Nephron (organoid): ENCODE results near the gene ERBB4.

Source experiments
- H3K27ac Mint-ChIP-seq, 3 experiments: 2 replicates each; pipeline ENCODE4 v1.8.0; 2020; ENCODE audit warnings: mixed read lengths in 3 of 3, mild to moderate bottlenecking in 2 of 3, moderate library complexity in 1 of 3
- H3K27me3 Mint-ChIP-seq: 2 replicates; pipeline ENCODE4 v1.8.0; 2021; ENCODE audit warnings: low read depth, mild to moderate bottlenecking, moderate library complexity, mixed read lengths
- H3K36me3 Mint-ChIP-seq: 2 replicates; pipeline ENCODE4 v1.8.0; 2020; ENCODE audit warnings: low read depth, mixed read lengths
- H3K4me1 Mint-ChIP-seq: 2 replicates; pipeline ENCODE4 v1.8.0; 2020; ENCODE audit warnings: mixed read lengths
- H3K4me3 Mint-ChIP-seq, 3 experiments: 2 replicates each; pipeline ENCODE4 v1.8.0; 2020; ENCODE audit warnings: mild to moderate bottlenecking in 3 of 3, mixed read lengths in 3 of 3, moderate library complexity in 2 of 3
- H3K9me3 Mint-ChIP-seq: 2 replicates; pipeline ENCODE4 v1.8.0; 2020; ENCODE audit warnings: mixed read lengths
- TF ChIP-seq, protein P1 (sequence below), 3 experiments: fragments of 200-600 bp; sonication (generic); IDR thresholded peaks; one replicate each; pipeline ENCODE4 v1.5.0; 2021; ENCODE audit warnings: antibody characterized with exemption in 3 of 3; ENCODE audit not compliant: unreplicated experiment in 3 of 3

ERBB4 gene

DNA sequence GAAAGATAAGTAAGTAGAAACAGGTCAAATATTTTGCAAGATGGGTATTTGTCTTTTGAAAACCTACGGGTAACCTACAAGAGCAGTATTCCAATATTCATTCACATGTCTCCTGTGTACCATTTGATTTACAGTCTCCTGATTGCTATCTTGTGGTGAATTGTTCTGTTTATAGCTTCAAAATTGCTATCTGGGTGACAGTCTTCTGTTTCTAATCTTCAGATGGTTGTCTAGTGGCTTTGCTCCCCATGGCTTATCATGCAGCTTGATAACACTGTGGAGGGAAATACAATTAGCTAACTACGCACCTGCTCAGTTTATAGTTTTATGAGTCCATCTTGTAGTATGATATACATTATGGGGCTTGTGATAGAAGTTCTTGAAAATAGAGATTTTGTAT lies 1165.4 kb downstream of the ERBB4 start:
- TF ChIP-seq, protein P1, sequence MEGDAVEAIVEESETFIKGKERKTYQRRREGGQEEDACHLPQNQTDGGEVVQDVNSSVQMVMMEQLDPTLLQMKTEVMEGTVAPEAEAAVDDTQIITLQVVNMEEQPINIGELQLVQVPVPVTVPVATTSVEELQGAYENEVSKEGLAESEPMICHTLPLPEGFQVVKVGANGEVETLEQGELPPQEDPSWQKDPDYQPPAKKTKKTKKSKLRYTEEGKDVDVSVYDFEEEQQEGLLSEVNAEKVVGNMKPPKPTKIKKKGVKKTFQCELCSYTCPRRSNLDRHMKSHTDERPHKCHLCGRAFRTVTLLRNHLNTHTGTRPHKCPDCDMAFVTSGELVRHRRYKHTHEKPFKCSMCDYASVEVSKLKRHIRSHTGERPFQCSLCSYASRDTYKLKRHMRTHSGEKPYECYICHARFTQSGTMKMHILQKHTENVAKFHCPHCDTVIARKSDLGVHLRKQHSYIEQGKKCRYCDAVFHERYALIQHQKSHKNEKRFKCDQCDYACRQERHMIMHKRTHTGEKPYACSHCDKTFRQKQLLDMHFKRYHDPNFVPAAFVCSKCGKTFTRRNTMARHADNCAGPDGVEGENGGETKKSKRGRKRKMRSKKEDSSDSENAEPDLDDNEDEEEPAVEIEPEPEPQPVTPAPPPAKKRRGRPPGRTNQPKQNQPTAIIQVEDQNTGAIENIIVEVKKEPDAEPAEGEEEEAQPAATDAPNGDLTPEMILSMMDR (IDR thresholded peaks at IDR 0.05; ENCODE audit: unreplicated experiment in 3 of 3): no peak
- H3K36me3 Mint-ChIP-seq: no peaks in the 10 kb centered on the region
- H3K9me3 Mint-ChIP-seq: no peaks in the 10 kb centered on the region
- H3K27me3 Mint-ChIP-seq: no peaks in the 10 kb centered on the region
- H3K4me3 Mint-ChIP-seq: no peak overlapping the region
- no peak overlapping the region for H3K27ac Mint-ChIP-seq
- no peaks in the 10 kb centered on the region for H3K4me1 Mint-ChIP-seq

DNA sequence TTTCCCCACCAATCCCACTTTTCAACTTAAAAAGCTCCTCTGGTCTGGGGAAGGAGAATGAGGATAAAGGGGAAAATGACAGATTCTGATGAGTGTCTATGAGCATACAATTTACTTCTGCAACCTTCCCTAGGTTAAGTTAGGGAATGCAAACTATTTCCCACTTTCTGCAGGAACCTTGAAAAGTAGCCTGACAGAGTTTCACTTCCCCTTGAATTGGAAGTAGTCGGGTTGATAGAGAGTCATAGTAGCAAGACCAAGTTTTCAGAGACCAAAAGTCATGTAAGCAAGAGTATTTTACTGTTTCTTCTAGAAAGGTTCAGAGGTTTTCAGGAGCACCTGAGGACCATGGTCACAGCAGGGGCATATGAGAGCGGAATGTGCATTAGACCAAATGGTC lies 1167.1 kb downstream of the ERBB4 start:
- TF ChIP-seq, protein P1 (IDR thresholded peaks at IDR 0.05; ENCODE audit: unreplicated experiment in 3 of 3): no peak
- Mint-ChIP-seq H3K36me3 (no peaks in the 10 kb centered on the region), H3K27me3 (no peaks in the 10 kb centered on the region), H3K9me3 (no peaks in the 10 kb centered on the region), H3K4me1 (no peaks in the 10 kb centered on the region), H3K4me3 (no peak overlapping the region), H3K27ac (no peak overlapping the region)

DNA sequence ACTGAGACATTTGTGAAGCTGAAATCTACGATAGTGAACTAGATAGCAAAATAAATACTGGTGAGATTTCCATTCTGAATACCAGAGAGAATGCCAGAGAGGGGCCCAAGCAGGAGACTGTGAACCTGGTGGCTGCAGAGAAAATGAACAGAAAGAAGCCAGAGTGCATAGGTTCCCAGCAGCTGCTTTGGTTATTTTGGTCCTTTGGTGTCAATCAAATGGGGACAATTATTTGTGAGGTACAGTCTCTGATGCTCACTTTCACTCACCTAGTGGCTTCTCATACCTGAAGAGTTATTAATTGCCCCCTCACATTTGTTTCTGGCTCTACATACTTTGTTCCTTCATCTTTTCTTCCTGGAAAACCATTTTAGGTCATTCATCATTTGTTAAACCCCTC lies 1170.1 kb downstream of the ERBB4 start:
- no peaks in the 10 kb centered on the region for H3K27me3 Mint-ChIP-seq
- no peak overlapping the region for H3K27ac Mint-ChIP-seq
- TF ChIP-seq, protein P1 (IDR thresholded peaks at IDR 0.05; ENCODE audit: unreplicated experiment in 3 of 3): no peak
- no peaks in the 10 kb centered on the region for H3K36me3 Mint-ChIP-seq
- H3K4me3 Mint-ChIP-seq: no peak overlapping the region
- peaks cover 4% of the 10 kb centered on the region for H3K9me3 Mint-ChIP-seq
- H3K4me1 Mint-ChIP-seq: no peaks in the 10 kb centered on the region

DNA sequence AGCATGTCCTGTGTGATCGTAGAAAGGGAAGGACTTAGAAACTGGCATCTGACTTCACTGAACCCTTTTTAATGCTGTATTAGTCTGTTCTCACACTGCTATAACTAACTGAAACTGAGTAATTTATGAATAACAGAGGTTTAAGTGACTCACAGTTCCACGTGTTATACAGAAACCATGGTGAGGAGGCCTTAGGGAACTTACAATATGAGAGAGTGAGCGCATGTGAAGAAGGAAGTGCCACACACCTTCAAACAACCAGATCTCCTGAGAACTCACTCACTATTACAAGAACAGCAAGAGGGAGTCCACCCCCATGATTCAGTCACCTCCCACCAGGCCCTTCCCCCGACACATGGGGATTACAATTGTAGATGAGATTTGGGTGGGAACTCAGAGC lies 1170.9 kb downstream of the ERBB4 start:
- H3K4me3 Mint-ChIP-seq: no peak overlapping the region
- H3K27me3 Mint-ChIP-seq: no peaks in the 10 kb centered on the region
- H3K9me3 Mint-ChIP-seq: peaks cover 4% of the 10 kb centered on the region
- peak overlapping the region in 2 of 3 experiments; percentile 42 to 44 for H3K27ac Mint-ChIP-seq
- H3K36me3 Mint-ChIP-seq: no peaks in the 10 kb centered on the region
- no peaks in the 10 kb centered on the region for H3K4me1 Mint-ChIP-seq
- TF ChIP-seq, protein P1 (IDR thresholded peaks at IDR 0.05; ENCODE audit: unreplicated experiment in 3 of 3): no peak

DNA sequence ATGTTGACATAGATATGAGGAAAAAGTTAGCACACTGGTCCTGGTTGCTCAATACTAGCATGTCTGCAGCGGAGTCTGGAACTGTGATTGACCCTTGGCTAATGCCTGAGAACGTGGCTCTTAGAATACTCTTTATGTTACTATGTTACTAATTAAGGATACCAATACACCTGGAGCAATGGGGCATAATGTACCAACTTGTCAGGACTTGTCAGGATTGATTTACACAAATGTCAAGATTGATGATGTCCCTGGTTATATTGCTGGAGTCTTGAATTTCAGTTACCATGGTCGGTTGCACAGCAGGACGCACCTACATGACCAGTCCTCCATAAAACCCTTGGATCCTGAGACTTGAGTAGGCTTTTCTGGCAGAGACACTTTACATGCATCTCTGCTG lies 1171.3 kb downstream of the ERBB4 start:
- Mint-ChIP-seq H3K27me3 (no peaks in the 10 kb centered on the region), H3K9me3 (peaks cover 4% of the 10 kb centered on the region), H3K4me3 (no peak overlapping the region), H3K27ac (peak overlapping the region in 1 of 3 experiments; percentile 44), H3K36me3 (no peaks in the 10 kb centered on the region), H3K4me1 (no peaks in the 10 kb centered on the region)
- TF ChIP-seq, protein P1 (IDR thresholded peaks at IDR 0.05; ENCODE audit: unreplicated experiment in 3 of 3): no peak

DNA sequence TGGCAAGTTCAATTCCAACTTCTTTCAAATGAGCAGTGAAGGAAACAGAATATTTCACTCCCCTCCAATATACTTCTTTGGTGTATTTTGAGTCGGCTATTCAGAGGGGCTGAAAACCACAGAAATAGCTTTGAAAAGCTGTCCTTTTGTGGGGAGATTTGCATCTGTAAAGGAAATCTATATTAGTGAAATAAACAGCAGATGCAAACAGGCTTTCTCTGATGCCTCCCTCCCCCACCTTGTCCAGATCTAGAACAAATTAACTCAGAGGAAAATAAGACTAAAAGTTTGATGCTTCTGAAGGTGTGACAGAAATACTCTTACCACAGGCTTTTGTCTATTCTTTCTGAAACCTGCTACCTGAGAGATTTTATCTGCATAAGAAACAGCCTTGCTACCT lies 1173.7 kb downstream of the ERBB4 start:
- Mint-ChIP-seq H3K4me3 (no peak overlapping the region), H3K36me3 (no peaks in the 10 kb centered on the region), H3K4me1 (no peaks in the 10 kb centered on the region), H3K27me3 (no peaks in the 10 kb centered on the region), H3K27ac (no peak overlapping the region), H3K9me3 (peaks cover 4% of the 10 kb centered on the region)
- TF ChIP-seq, protein P1 (IDR thresholded peaks at IDR 0.05; ENCODE audit: unreplicated experiment in 3 of 3): no peak
